Activated naive CD8-positive, alpha-beta T cell treated with anti-CD3 and anti-CD28 coated beads, Interleukin-2, amount 10 ng/mL, durations not matched to agents 7 days and 5 days (primary cell): Measurements from ENCODE around the gene TMEM63C. TPM values are rescaled to one million over a fixed set of nuclear protein-coding genes. Genes with fewer than 3 reads are reported as not detected.
A peak's percentile ranks its signal among the peaks of the same experiment; 100 is the strongest.

Experiments
- ATAC-seq: fragments of 150-1000 bp; cut with Tn5 transposase; one replicate; pipeline ENCODE4 v1.10.0; 2021; ENCODE audit warnings: low read depth, moderate library complexity
- POLR2A ChIA-PET: fragments of 350-600 bp; sonication (Branson Sonifier 250); formaldehyde crosslinking; loops from one replicate; lab custom pipeline; 2021; ENCODE audit warnings: antibody characterized with exemption; lab: Charles Lee
- DNase-seq: peaks from one replicate; pipeline ENCODE4 v3.0.0; 2021
- H3K27ac Mint-ChIP-seq: one replicate; pipeline ENCODE4 v1.8.0; 2022; ENCODE audit warnings: mild to moderate bottlenecking, mixed read lengths
- H3K27me3 Mint-ChIP-seq: one replicate; pipeline ENCODE4 v1.8.0; 2022; ENCODE audit warnings: mild to moderate bottlenecking, moderate library complexity, mixed read lengths
- H3K36me3 Mint-ChIP-seq: one replicate; pipeline ENCODE4 v1.8.0; 2021; ENCODE audit warnings: mild to moderate bottlenecking, mixed read lengths
- H3K4me1 Mint-ChIP-seq: one replicate; pipeline ENCODE4 v1.8.0; 2021; ENCODE audit warnings: mixed read lengths
- H3K4me3 Mint-ChIP-seq: one replicate; pipeline ENCODE4 v1.8.0; 2022; ENCODE audit warnings: mild to moderate bottlenecking, moderate library complexity, mixed read lengths
- H3K9me3 Mint-ChIP-seq: one replicate; pipeline ENCODE4 v1.8.0; 2021; ENCODE audit warnings: mixed read lengths
- total RNA-seq, 2 experiments: library from RNA; stranded (reverse); gene quantifications; one replicate each; pipeline ENCODE4 v1.2.3, GENCODE V29; 2021

The TMEM63C gene
- total RNA-seq, 2 experiments from 2014 or later, result 0.48 to 1.4 TPM

DNA sequence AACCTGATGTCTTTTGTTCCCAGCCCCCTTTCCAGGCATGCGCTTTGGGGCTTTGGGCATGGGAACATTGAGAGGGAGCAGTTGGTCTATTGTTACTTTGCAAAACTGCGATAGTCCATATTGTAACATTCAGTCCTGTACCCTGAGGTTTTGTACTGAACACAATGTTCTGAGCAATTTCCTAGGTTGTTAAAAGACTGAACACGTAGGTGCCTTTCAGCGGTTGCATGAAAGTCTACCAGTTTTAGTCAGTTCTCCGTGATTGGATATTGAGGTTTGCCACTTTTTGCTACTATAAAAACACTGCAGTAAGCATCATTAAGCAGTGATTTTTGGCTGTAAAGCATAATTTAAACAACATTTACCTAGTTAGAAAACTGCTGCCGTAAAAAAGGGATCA is 69.3 kb downstream of the TMEM63C start:
- Mint-ChIP-seq H3K9me3 (no peaks in the 10 kb centered on the region), H3K4me3 (no peak overlapping the region), H3K27me3 (peaks cover 2% of the 10 kb centered on the region), H3K4me1 (no peaks in the 10 kb centered on the region), H3K27ac (no peak overlapping the region), H3K36me3 (no peaks in the 10 kb centered on the region)
- ATAC-seq (no peak), DNase-seq (no peak)
- POLR2A ChIA-PET, result no interaction called here

DNA sequence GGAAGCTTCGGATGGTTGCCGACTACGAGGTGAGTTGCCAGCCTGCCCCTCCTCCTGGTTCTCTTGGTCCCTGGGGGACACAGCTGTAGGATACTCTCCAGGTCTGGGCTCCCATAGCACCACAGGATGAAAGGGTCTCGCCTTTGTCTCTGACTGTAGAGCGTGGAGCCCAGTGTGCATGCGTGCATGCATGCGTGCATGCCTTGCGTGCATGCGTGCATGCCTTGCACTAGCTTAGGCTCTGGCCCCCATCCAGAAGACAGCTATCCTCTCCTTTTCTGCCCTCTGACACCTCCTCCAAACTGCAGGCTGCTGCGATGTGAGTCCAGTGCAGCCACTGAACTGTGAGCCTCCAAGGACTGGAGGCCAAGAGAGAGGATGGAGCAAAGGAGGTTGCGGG is 70.3 kb downstream of the TMEM63C start:
- no peak for ATAC-seq
- peaks cover 2% of the 10 kb centered on the region for H3K27me3 Mint-ChIP-seq
- no peak overlapping the region for H3K4me3 Mint-ChIP-seq
- H3K9me3 Mint-ChIP-seq, result no peaks in the 10 kb centered on the region
- DNase-seq, result no peak
- POLR2A ChIA-PET, result no interaction called here
- H3K4me1 Mint-ChIP-seq, result no peaks in the 10 kb centered on the region
- H3K36me3 Mint-ChIP-seq, result no peaks in the 10 kb centered on the region
- no peak overlapping the region for H3K27ac Mint-ChIP-seq

DNA sequence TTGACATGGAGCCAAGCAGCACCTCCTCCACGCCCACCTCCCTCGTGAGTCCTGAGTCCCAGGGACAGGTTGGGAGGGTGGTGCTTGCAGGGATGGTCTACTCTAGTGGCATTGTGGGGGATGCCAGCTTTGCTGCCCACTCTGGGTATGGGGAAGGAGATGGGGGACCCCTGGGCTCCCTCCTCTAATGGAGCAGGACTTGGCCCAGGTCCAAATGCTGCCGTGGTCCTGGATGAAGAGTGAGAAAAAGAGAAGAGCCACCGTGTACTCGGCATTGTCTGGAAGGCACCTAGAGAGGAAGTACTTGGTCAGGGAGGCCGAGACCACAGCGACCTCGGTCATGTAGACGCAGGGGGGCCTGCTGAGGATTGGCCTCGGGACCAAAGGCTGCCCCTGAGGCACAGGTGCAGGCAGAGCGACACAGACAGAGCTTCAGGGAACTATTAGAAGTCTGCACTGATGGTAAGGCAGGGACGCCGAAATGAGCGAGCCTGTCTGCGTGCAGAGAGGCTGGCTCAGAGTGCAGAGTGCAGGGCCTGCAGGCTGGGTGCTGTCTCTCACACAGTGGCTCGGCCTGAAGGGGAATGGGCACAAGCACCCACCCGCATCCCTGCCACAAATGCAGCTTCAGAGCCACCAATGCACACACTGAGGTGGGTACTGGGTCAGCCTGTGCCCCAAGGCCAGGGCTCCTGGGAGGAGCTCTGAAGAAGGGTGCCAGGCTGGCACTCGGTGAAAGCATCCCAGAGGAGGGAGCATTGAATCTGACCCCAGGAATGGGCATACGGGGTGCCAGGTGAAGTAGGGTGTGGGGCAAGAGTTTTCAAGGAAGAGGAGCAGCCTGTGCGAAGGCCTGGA is 72.0 kb downstream of the TMEM63C start:
- H3K36me3 Mint-ChIP-seq, result no peaks in the 10 kb centered on the region
- H3K4me3 Mint-ChIP-seq, result no peak overlapping the region
- peaks cover 2% of the 10 kb centered on the region for H3K27me3 Mint-ChIP-seq
- DNase-seq (no peak), ATAC-seq (no peak)
- no peak overlapping the region for H3K27ac Mint-ChIP-seq
- no peaks in the 10 kb centered on the region for H3K9me3 Mint-ChIP-seq
- H3K4me1 Mint-ChIP-seq, result no peaks in the 10 kb centered on the region
- POLR2A ChIA-PET, result no interaction called here

DNA sequence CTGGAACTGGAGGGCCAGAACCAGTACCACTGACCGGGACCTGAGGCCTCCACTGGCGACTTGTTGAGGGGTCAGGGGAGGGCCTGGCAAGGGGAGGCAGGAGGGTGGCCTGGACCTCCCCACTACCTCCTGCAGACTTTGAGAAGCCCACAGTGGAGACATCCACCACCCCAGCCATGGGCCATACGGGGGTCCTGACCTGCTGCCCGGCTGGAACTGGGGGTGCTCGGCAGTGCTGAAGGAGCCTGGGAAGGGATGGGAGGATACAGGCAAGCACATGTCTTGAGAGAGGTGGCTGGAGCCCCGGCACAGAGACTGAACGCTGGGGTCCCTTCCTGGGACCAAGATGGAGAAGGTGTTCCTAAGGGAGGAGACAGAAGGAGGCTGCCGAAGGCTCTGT is 75.1 kb downstream of the TMEM63C start:
- ATAC-seq, result no peak
- no peaks in the 10 kb centered on the region for H3K9me3 Mint-ChIP-seq
- no peaks in the 10 kb centered on the region for H3K4me1 Mint-ChIP-seq
- H3K27ac Mint-ChIP-seq, result no peak overlapping the region
- DNase-seq, result no peak
- POLR2A ChIA-PET, result no interaction called here
- H3K36me3 Mint-ChIP-seq, result no peaks in the 10 kb centered on the region
- H3K4me3 Mint-ChIP-seq, result no peak overlapping the region
- H3K27me3 Mint-ChIP-seq, result peaks cover 10% of the 10 kb centered on the region

DNA sequence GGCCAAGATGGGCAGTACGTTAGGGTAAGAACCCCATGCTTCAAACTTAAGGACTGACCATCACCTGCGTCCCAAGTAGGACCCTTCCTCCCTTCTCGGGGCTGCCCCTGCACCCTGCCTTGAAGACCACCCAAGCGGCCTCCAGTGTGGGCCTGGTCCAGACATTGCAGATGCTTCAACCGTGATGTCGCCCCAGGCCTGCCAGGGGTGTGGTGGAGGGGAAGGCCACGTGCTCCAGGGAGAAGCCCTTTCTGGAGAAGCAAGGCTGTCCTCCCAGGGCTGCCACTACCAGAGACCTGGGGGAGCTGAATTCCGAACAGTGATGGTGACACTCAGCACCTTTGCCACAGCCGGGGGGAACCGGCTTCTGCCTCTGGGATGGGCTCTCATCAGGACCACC is 76.1 kb downstream of the TMEM63C start:
- no peak for ATAC-seq
- Mint-ChIP-seq H3K4me3 (no peak overlapping the region), H3K36me3 (no peaks in the 10 kb centered on the region), H3K27me3 (peaks cover 16% of the 10 kb centered on the region), H3K9me3 (no peaks in the 10 kb centered on the region), H3K4me1 (no peaks in the 10 kb centered on the region), H3K27ac (no peak overlapping the region)
- no peak for DNase-seq
- POLR2A ChIA-PET, result no interaction called here

DNA sequence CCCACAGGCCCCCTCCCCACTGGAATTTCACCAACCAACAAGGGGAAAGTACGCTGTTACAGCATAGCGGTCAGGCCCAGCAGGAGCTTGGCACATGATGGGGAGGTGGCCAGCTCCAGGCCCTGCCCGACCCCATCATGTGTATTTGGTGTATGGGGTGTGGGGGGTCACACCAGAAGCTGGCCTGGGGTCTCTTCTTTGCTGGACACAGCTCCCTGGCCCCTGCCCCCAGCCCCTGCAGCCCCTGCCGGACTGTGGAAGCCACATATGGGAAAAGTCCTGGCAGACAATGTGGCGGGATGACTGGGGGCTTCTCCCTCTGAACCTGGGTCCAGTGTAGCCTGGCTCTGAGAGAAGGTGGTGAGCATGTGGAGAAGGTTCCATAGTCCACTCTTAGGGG is 77.0 kb downstream of the TMEM63C start:
- no peaks in the 10 kb centered on the region for H3K9me3 Mint-ChIP-seq
- DNase-seq, result no peak
- H3K27me3 Mint-ChIP-seq, result peaks cover 21% of the 10 kb centered on the region
- no peak overlapping the region for H3K27ac Mint-ChIP-seq
- H3K4me1 Mint-ChIP-seq, result no peaks in the 10 kb centered on the region
- H3K4me3 Mint-ChIP-seq, result no peak overlapping the region
- ATAC-seq, result no peak
- no peaks in the 10 kb centered on the region for H3K36me3 Mint-ChIP-seq
- POLR2A ChIA-PET, result no interaction called here

DNA sequence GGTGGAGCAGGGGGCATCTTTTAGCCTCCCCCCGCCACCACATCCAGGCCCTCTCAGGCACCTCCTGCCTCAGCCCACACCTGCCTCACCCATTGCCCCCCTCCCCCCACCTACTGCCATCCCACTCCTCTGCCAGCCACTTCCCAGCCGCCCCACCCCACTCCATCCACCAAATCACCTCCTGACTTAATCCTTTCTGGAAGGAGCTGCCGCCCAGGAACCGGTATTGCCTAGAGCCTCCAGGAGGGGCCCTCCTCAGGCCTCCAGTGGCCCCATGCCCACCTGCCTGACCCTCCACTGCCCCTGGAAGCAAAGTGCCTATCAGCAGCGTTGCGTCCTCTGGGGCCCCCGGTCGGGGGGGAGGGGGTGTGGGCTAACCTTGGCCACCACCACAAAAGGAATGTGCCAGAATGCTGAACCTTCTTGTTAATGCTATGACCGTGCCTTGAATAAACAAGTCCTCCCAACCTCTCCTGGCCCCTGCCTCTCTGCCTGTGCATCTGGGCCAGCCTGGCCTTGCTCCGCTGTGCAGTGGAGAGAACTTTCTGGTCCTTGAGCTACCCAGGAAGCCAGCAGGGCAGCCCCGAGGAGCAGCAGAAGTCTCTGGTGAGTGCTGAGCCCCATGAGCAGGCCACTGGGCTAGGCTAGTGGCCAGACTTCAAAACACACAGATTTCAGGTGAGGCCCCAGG is 77.6 kb downstream of the TMEM63C start:
- POLR2A ChIA-PET, result no interaction called here
- Mint-ChIP-seq H3K4me3 (no peak overlapping the region), H3K27me3 (peaks cover 24% of the 10 kb centered on the region), H3K36me3 (no peaks in the 10 kb centered on the region), H3K9me3 (no peaks in the 10 kb centered on the region), H3K4me1 (no peaks in the 10 kb centered on the region), H3K27ac (no peak overlapping the region)
- DNase-seq (no peak), ATAC-seq (no peak)

DNA sequence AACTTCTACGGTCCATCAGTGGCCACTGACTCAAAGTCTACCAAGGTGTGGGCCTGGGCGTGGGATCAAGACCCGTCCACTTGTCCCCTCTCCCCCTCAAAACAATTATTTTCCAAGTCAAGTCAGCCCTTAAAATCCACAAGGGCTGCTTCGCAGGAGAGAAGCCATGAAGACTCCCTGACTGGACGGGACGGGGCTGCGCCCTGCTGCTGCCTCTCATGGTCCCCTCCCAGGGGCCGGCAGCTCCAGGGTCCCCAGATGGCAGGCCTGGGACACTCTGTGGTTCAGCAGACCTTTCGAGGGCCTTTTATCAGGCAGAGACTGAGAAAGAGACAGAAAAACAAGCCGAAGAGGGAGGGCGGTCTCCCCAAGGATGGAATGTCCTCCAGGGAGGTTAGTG is 78.6 kb downstream of the TMEM63C start:
- no peaks in the 10 kb centered on the region for H3K9me3 Mint-ChIP-seq
- no peaks in the 10 kb centered on the region for H3K36me3 Mint-ChIP-seq
- H3K4me1 Mint-ChIP-seq, result no peaks in the 10 kb centered on the region
- ATAC-seq (no peak), DNase-seq (no peak)
- H3K4me3 Mint-ChIP-seq, result no peak overlapping the region
- H3K27ac Mint-ChIP-seq, result no peak overlapping the region
- POLR2A ChIA-PET, result no interaction called here
- peaks cover 24% of the 10 kb centered on the region for H3K27me3 Mint-ChIP-seq

DNA sequence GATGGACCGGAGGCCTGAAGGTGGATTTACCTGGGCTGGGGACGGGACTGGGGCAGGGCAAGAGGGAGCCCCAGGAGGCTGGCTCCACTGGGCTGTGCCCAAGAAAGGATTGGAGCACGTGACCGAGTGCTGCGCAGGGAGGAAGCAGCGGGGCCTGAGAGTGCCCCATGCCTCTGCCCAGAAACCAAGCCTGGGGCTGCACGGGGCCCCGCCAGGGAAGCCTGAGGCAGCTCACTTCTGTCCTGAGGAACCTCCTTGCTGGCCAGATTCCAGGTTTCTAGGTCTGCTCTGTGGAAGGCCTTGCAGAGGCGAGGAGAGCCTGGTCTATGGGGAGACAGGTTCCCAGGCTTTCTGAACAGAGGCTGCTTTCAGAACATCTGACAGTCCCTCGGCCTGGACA is 79.0 kb downstream of the TMEM63C start:
- H3K27ac Mint-ChIP-seq, result no peak overlapping the region
- H3K9me3 Mint-ChIP-seq, result no peaks in the 10 kb centered on the region
- no peak overlapping the region for H3K4me3 Mint-ChIP-seq
- ATAC-seq (no peak), DNase-seq (no peak)
- no peaks in the 10 kb centered on the region for H3K36me3 Mint-ChIP-seq
- no peaks in the 10 kb centered on the region for H3K4me1 Mint-ChIP-seq
- peaks cover 24% of the 10 kb centered on the region for H3K27me3 Mint-ChIP-seq
- POLR2A ChIA-PET, result no interaction called here

DNA sequence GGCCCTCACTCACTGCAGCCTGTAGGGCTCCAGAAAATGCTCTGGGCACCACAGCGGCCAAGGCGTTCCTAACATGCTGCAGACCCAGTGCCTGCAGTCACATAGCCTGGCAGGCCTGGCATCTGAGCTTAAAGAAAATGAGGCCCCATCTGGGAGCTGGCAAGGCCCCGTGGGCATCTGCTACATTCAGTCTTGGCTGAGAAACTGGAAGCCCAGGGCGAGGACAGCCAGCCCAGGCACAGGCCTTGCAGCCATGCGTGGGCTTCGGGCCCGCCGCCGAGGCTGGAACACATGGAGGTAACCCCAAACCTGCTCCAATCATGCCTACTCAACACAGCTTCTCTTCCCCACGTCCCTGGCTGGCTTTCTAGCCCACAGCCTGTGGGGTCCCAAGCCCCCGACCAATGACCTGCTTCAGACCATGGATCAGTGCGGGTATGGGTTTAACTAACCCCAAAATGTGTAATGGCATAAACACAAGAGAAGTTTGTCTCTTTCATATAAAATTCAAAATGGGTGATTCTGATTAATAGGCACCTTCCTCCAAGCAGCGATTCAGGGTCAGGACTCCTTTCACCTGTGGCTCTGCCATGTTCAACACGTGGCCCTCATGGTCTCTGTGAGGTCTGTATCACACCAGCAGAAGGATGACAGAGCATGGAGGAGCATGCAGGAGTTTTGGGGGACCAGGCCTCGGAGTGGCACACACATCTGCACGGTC is 83.0 kb downstream of the TMEM63C start:
- H3K27ac Mint-ChIP-seq, result no peak overlapping the region
- no peaks in the 10 kb centered on the region for H3K4me1 Mint-ChIP-seq
- no peak for DNase-seq
- H3K36me3 Mint-ChIP-seq, result peaks cover 1% of the 10 kb centered on the region
- POLR2A ChIA-PET, result interaction anchor here (0.6 kb wide), 1 partner anchor 346 kb away, joined by 3 read pairs; no protein-coding TSS in a partner anchor
- peaks cover 2% of the 10 kb centered on the region for H3K9me3 Mint-ChIP-seq
- H3K27me3 Mint-ChIP-seq, result peaks cover 42% of the 10 kb centered on the region
- H3K4me3 Mint-ChIP-seq, result no peak overlapping the region
- ATAC-seq, result no peak

DNA sequence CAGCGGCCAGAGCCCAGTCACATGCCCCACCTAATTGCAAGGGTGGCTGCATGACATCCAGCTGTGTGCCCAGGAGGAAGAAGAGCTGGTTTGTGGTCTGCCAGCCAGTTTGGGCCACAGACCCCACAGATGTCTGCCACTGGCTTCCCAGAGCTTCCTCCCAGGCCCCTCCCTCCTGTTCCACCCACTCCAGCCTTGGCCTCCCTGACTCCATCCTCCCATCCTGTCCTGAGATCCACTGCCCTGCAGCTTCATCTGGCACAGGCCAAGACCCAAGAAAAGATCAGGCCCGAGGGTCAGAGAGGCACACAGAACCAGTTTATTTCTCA is 83.6 kb downstream of the TMEM63C start:
- Mint-ChIP-seq H3K36me3 (peaks cover 1% of the 10 kb centered on the region), H3K4me1 (no peaks in the 10 kb centered on the region), H3K9me3 (peaks cover 2% of the 10 kb centered on the region), H3K4me3 (no peak overlapping the region), H3K27ac (no peak overlapping the region), H3K27me3 (peaks cover 46% of the 10 kb centered on the region)
- ATAC-seq (no peak), DNase-seq (peak; percentile 7)
- POLR2A ChIA-PET, result interaction anchor here (0.6 kb wide), 1 partner anchor 346 kb away, joined by 3 read pairs; no protein-coding TSS in a partner anchor

DNA sequence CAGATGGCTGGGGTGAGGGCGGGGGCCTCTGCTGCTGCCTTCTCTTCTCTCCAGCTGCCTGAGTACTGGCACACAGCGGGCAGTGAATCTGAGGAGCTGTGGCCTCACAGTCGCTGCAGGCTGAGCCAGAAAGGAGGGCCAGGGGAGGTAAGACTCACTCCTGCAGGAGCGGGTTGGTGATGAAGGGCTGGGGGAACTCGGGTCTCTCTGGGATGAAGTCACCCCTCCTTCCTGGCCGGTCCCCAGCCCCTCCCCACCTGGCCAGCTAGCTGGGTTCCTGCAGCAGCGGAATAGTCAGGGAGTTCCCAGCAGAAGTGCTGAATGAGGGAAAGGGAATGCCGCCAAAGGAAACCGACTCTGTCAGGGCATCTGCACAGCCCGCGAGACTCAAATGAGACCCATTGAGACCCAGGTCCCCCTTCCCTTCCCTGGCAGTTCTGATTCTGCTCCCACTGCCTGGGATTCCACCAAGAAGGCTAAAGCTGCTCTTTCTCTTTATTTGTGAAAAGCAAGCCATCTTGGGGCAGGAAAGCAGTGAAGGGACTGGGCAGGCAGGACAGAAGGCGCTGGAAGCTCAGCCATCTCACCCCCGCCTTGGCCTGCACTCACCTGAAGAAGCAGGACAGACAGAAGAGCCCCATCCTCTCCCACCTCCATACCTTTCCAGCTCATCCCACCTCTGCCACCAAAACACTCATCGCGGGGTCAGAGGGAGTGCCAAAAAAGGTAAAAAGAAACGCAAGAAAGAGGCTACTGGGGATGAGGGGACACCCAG is 84.2 kb downstream of the TMEM63C start:
- H3K27ac Mint-ChIP-seq, result no peak overlapping the region
- no peak for ATAC-seq
- POLR2A ChIA-PET, result interaction anchor here (0.6 kb wide), 1 partner anchor 345 kb away, joined by 3 read pairs; no protein-coding TSS in a partner anchor
- H3K4me3 Mint-ChIP-seq, result no peak overlapping the region
- H3K27me3 Mint-ChIP-seq, result peaks cover 47% of the 10 kb centered on the region
- H3K9me3 Mint-ChIP-seq, result peaks cover 2% of the 10 kb centered on the region
- no peaks in the 10 kb centered on the region for H3K4me1 Mint-ChIP-seq
- peak; percentile 7 for DNase-seq
- peaks cover 1% of the 10 kb centered on the region for H3K36me3 Mint-ChIP-seq

DNA sequence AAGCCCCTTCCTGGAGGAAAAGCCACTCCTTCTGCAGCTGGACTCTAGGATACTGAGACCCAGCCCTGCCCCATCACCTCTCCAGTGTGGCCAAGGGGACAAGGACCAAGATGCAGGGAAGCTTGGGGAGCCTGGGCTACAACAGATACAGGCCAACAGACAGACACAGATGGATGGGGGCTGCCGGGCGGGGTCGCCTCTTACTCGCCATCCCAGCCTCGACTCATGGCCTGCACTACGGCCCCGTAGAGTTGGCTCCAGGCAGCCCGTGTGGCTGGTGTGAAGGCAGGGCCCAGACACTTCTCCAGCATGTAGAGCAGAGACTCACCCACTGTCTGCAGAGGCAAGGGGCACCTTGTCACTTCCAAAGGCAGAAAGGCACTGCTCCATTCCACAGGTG is 84.7 kb downstream of the TMEM63C start:
- no peak overlapping the region for H3K27ac Mint-ChIP-seq
- H3K4me3 Mint-ChIP-seq, result no peak overlapping the region
- peaks cover 1% of the 10 kb centered on the region for H3K36me3 Mint-ChIP-seq
- DNase-seq, result peak; percentile 14
- POLR2A ChIA-PET, result no interaction called here
- H3K9me3 Mint-ChIP-seq, result peaks cover 2% of the 10 kb centered on the region
- peaks cover 46% of the 10 kb centered on the region for H3K27me3 Mint-ChIP-seq
- ATAC-seq, result no peak
- H3K4me1 Mint-ChIP-seq, result no peaks in the 10 kb centered on the region
